SK-N-SH (cell line): ENCODE measurements around the gene AXIN1. TPM values are rescaled to one million over a fixed set of nuclear protein-coding genes. Genes with fewer than 3 reads are reported as not detected.

ENCODE experiments used
- CTCF ChIA-PET: fragments of 300-600, 350-600 bp; formaldehyde crosslinking; extraction: SDS; loops from one replicate; lab custom pipeline; 2021; lab: Yijun Ruan, JAX
- POLR2A ChIA-PET: fragments of 350-600 bp; sonication (Branson Sonifier 250); formaldehyde crosslinking; extraction: SDS; loops from one replicate; lab custom pipeline; 2020; ENCODE audit warnings: antibody characterized with exemption, inconsistent platforms; lab: Yijun Ruan, JAX
- DNase-seq: peaks from one replicate; pipeline ENCODE4 v3.0.0; 2012
- H2AFZ ChIP-seq: fragments of 200-600 bp; sonication (generic); 2 replicates; pipeline ENCODE4 v1.8.1; 2016; ENCODE audit warnings: antibody characterized with exemption, mild to moderate bottlenecking, low read depth
- H3F3A ChIP-seq: fragments of 200-600 bp; sonication (generic); replicated peaks from 2 replicates; pipeline ENCODE3; 2016; ENCODE audit warnings: antibody characterized with exemption, mild to moderate bottlenecking; ENCODE audit not compliant: insufficient read depth
- H3K27ac ChIP-seq, 2 experiments: fragments of 200-500 bp in 1 of 2; fragments of 200-600 bp in 1 of 2; sonication (Bioruptor generic) in 1 of 2; sonication (generic), shearing (Covaris generic) in 1 of 2; 2 replicates each; pipeline versions ENCODE4 v1.5.1 to v1.6.1; 2014 to 2016; ENCODE audit warnings: low read depth in 2 of 2, inconsistent platforms in 1 of 2, low read length in 1 of 2, mild to moderate bottlenecking in 1 of 2, mixed read lengths in 1 of 2
- H3K27me3 ChIP-seq: fragments of 200-600 bp; sonication (generic), shearing (Covaris generic); 2 replicates; pipeline ENCODE4 v1.6.1; 2016; ENCODE audit warnings: mixed run types; ENCODE audit not compliant: insufficient read depth
- H3K36me3 ChIP-seq, 2 experiments: fragments of 200-500 bp in 1 of 2; fragments of 200-600 bp in 1 of 2; sonication (Bioruptor generic) in 1 of 2; sonication (generic) in 1 of 2; replicated peaks in 1 of 2; 2 replicates each; pipeline versions ENCODE3 to v1.5.1; 2014 to 2016; ENCODE audit warnings: low read length in 1 of 2, mild to moderate bottlenecking in 1 of 2; ENCODE audit not compliant: insufficient read depth in 2 of 2, control insufficient read depth in 1 of 2
- H3K4me1 ChIP-seq, 2 experiments: fragments of 200-500 bp in 1 of 2; fragments of 200-600 bp in 1 of 2; sonication (Bioruptor generic) in 1 of 2; sonication (generic), shearing (Covaris generic) in 1 of 2; 2 replicates each; pipeline versions ENCODE4 v1.5.1 to v1.6.1; 2014 to 2016; ENCODE audit warnings: low read depth in 1 of 2, low read length in 1 of 2, mixed run types in 1 of 2; ENCODE audit not compliant: insufficient read depth in 2 of 2, control insufficient read depth in 1 of 2
- H3K4me2 ChIP-seq: fragments of 200-600 bp; sonication (generic), shearing (Covaris generic); 2 replicates; pipeline ENCODE4 v1.6.1; 2017; ENCODE audit warnings: mixed run types
- H3K4me3 ChIP-seq, 2 experiments: fragments of 200-500 bp in 1 of 2; fragments of 200-600 bp in 1 of 2; sonication (Bioruptor generic) in 1 of 2; sonication (generic), shearing (Covaris generic) in 1 of 2; 2 replicates each; pipeline versions ENCODE4 v1.5.1 to v1.8.1; 2014 to 2016; ENCODE audit warnings: low read depth in 2 of 2, inconsistent platforms in 1 of 2, low read length in 1 of 2, mild to moderate bottlenecking in 1 of 2, mixed read lengths in 1 of 2, moderate library complexity in 1 of 2
- H3K79me2 ChIP-seq: fragments of 200-600 bp; sonication (generic); 2 replicates; pipeline ENCODE4 v1.8.1; 2017; ENCODE audit warnings: mild to moderate bottlenecking; ENCODE audit not compliant: insufficient read depth
- H3K9ac ChIP-seq: fragments of 200-600 bp; sonication (generic); 2 replicates; pipeline ENCODE4 v1.6.1; 2017; ENCODE audit warnings: mixed run types
- H3K9me2 ChIP-seq: fragments of 200-600 bp; sonication (generic); 2 replicates; pipeline ENCODE4 v1.6.1; 2017; ENCODE audit warnings: mixed run types
- H3K9me3 ChIP-seq: fragments of 200-600 bp; sonication (generic); 2 replicates; pipeline ENCODE4 v1.6.1; 2017; ENCODE audit warnings: mixed run types, mild to moderate bottlenecking, moderate library complexity
- H4K20me1 ChIP-seq: fragments of 200-600 bp; sonication (generic); 2 replicates; pipeline ENCODE4 v1.6.1; 2017; ENCODE audit warnings: mild to moderate bottlenecking, mixed run types; ENCODE audit not compliant: insufficient read depth
- CHD2 ChIP-seq: fragments of 150-350 bp; IDR thresholded peaks from 2 replicates; pipeline ENCODE4 v1.6.1; 2018; ENCODE audit warnings: low read length; ENCODE audit not compliant: partially characterized antibody
- CTCF ChIP-seq: fragments of 200-600 bp; sonication (generic); IDR thresholded peaks from 2 replicates; pipeline ENCODE4 v1.6.1; 2017; ENCODE audit warnings: antibody characterized with exemption, mild to moderate bottlenecking, moderate library complexity
- ELF1 ChIP-seq: IDR thresholded peaks from 2 replicates; pipeline ENCODE4 v1.4.0; 2012
- EZH2phosphoT487 ChIP-seq: fragments of 200-600 bp; sonication (generic); IDR thresholded peaks from 2 replicates; pipeline ENCODE4 v1.6.1; 2017; ENCODE audit warnings: low read depth, mixed run types, mild to moderate bottlenecking, antibody characterized with exemption, moderate library complexity, borderline replicate concordance
- FOSL2 ChIP-seq: IDR thresholded peaks from 2 replicates; pipeline ENCODE4 v1.4.0; 2012; ENCODE audit warnings: low read depth, mild to moderate bottlenecking, moderate library complexity, borderline replicate concordance
- FOXM1 ChIP-seq: IDR thresholded peaks from 2 replicates; pipeline ENCODE4 v1.4.0; 2012; ENCODE audit warnings: low read depth, mild to moderate bottlenecking
- IRF3 ChIP-seq: fragments of 150-350 bp; IDR thresholded peaks from 2 replicates; pipeline ENCODE4 v1.6.1; 2016; ENCODE audit warnings: mild to moderate bottlenecking, low read depth, low read length
- JUND ChIP-seq: IDR thresholded peaks from 2 replicates; pipeline ENCODE4 v1.4.0; 2012
- MXI1 ChIP-seq: IDR thresholded peaks from 2 replicates; pipeline ENCODE4 v1.6.1; 2012; ENCODE audit warnings: mild to moderate bottlenecking, low read depth, low read length, improper control_type of control experiment
- NFIC ChIP-seq: IDR thresholded peaks from 2 replicates; pipeline ENCODE4 v1.4.0; 2012; ENCODE audit warnings: borderline replicate concordance
- PBX3 ChIP-seq: IDR thresholded peaks from 2 replicates; pipeline ENCODE4; 2012
- POLR2AphosphoS5 ChIP-seq: IDR thresholded peaks from 2 replicates; pipeline ENCODE4 v1.6.1; 2012; ENCODE audit warnings: low read depth, low read length
- RCOR1 ChIP-seq: fragments of 150-350 bp; IDR thresholded peaks from 2 replicates; pipeline ENCODE4 v1.6.1; 2017; ENCODE audit warnings: antibody characterized with exemption, low read length
- RFX5 ChIP-seq: IDR thresholded peaks from 2 replicates; pipeline ENCODE4 v1.6.1; 2012; ENCODE audit warnings: mild to moderate bottlenecking, improper control_type of control experiment, low read length
- RXRA ChIP-seq: IDR thresholded peaks from 2 replicates; pipeline ENCODE4 v1.4.0; 2012; ENCODE audit warnings: low read depth, mild to moderate bottlenecking, borderline replicate concordance
- SIN3A ChIP-seq: IDR thresholded peaks from 2 replicates; pipeline ENCODE4 v1.6.1; 2012; ENCODE audit warnings: low read depth, mild to moderate bottlenecking, low read length, moderate library complexity, borderline replicate concordance
- SMC3 ChIP-seq: IDR thresholded peaks from 2 replicates; pipeline ENCODE4 v1.6.1; 2012; ENCODE audit warnings: low read depth, low read length, improper control_type of control experiment
- TAF1 ChIP-seq: IDR thresholded peaks from 2 replicates; pipeline ENCODE4 v1.6.1; 2012; ENCODE audit warnings: low read depth, mild to moderate bottlenecking, low read length, moderate library complexity, borderline replicate concordance
- TEAD4 ChIP-seq: IDR thresholded peaks from 2 replicates; pipeline ENCODE4 v1.4.0; 2012; ENCODE audit warnings: mild to moderate bottlenecking, borderline replicate concordance; ENCODE audit not compliant: insufficient read depth
- YY1 ChIP-seq: IDR thresholded peaks from 2 replicates; pipeline ENCODE4 v1.4.0; 2012; ENCODE audit warnings: low read depth, mild to moderate bottlenecking
- WGBS: methylation state at CpG from one replicate; pipeline ENCODE4 v1.1.6; 2017; ENCODE audit warnings: low lambda C conversion rate; 5-methylcytosine and 5-hydroxymethylcytosine counted together
- polyA plus RNA-seq, 3 experiments: library from polyadenylated mRNA; depleted of rRNA; stranded (reverse); fragments of >200 nt; gene quantifications; 2 replicates each; pipeline ENCODE4 v1.2.3, GENCODE V29; 2012

AXIN1 gene
- polyA plus RNA-seq, 1 of the 3 experiments (the other 2 are of a cell fraction), result 19.9 TPM

- TF ChIP-seq TAF1, result no peak
- no peak for TF ChIP-seq CHD2
- no peak for TF ChIP-seq JUND
- no peak for TF ChIP-seq NFIC
- TF ChIP-seq RXRA, result no peak
- TF ChIP-seq YY1, result no peak
- TF ChIP-seq FOXM1, result no peak
These were observed 59.3 kb downstream of the AXIN1 start (continued) for GRCh38 chr16:293043-293775.

GRCh38 chr16:291539-291938 lies 61.0 kb downstream of the AXIN1 start:
- no peak overlapping the region for H3K4me3 ChIP-seq
- no peak overlapping the region for H2AFZ ChIP-seq
- no peaks in the 10 kb centered on the region for H3K79me2 ChIP-seq
- H3K27ac ChIP-seq, result no peak overlapping the region
- no peaks in the 10 kb centered on the region for H3F3A ChIP-seq
- H3K9ac ChIP-seq, result no peak overlapping the region
- H3K27me3 ChIP-seq, result no peaks in the 10 kb centered on the region
- ChIA-PET CTCF (no interaction called here), POLR2A (no interaction called here)
- no peaks in the 10 kb centered on the region for H3K4me1 ChIP-seq
- H3K9me3 ChIP-seq, result no peaks in the 10 kb centered on the region
- no peak for DNase-seq
- H3K36me3 ChIP-seq, result peaks cover 0 to 44% of the 10 kb centered on the region in 2 experiments
- WGBS, result 96% methylated on average over 4 of the region's 17 CpGs
- H3K4me2 ChIP-seq, result no peak overlapping the region
- no peaks in the 10 kb centered on the region for H3K9me2 ChIP-seq
- H4K20me1 ChIP-seq, result no peaks in the 10 kb centered on the region
- TF ChIP-seq RFX5 (no peak), EZH2phosphoT487 (no peak), POLR2AphosphoS5 (no peak), TEAD4 (no peak), FOSL2 (no peak), PBX3 (no peak), SIN3A (no peak), TAF1 (no peak), SMC3 (no peak), MXI1 (no peak), FOXM1 (no peak), RCOR1 (no peak), ELF1 (no peak), IRF3 (no peak), NFIC (no peak), CTCF (no peak), JUND (no peak)
